Sigmoid colon (tissue), 7 donors: Measurements from ENCODE around the gene TMEM254. TPM values are rescaled to one million over a fixed set of nuclear protein-coding genes. Genes with fewer than 3 reads are reported as not detected.

Experiments used
- DNase-seq: peaks from one replicate; pipeline ENCODE4 v3.0.0-alpha.2; 2019
- H3K27ac ChIP-seq, 4 donors: fragments of 200-600 bp; sonication (generic); one replicate each; pipeline ENCODE4 v1.5.1; 2016 to 2019; ENCODE audit warnings: mild to moderate bottlenecking in 1 of 4
- H3K27me3 ChIP-seq, 3 donors: fragments of 200-600 bp; sonication (generic); one replicate each; pipeline ENCODE4 v1.5.1; 2019; ENCODE audit warnings: mild to moderate bottlenecking in 1 of 3
- H3K36me3 ChIP-seq, 4 donors: fragments of 200-600 bp; sonication (generic); one replicate each; pipeline ENCODE4 v1.5.1; 2016 to 2019
- H3K4me1 ChIP-seq, 4 donors: fragments of 200-600 bp; sonication (generic); one replicate each; pipeline ENCODE4 v1.5.1; 2017 to 2019
- H3K4me3 ChIP-seq, 4 donors: fragments of 200-600 bp; sonication (generic); one replicate each; pipeline ENCODE4 v1.5.1; 2017 to 2019; ENCODE audit warnings: mild to moderate bottlenecking in 2 of 4, moderate library complexity in 1 of 4
- H3K9me3 ChIP-seq, 4 donors: fragments of 200-600 bp in 3 of 4; sonication (generic) in 3 of 4; one replicate each; pipeline versions ENCODE4 v1.5.1 to v1.6.1; 2013 to 2019
- EP300 ChIP-seq, 4 donors: sonication (generic); formaldehyde crosslinking; IDR thresholded peaks; one replicate each; pipeline ENCODE4 v1.6.1; 2017; ENCODE audit warnings: antibody characterized with exemption in 4 of 4
- POLR2A ChIP-seq, 2 donors: fragments of 450-650 bp; IDR thresholded peaks; one replicate each; pipeline ENCODE4 v1.6.1; 2016; ENCODE audit warnings: antibody characterized with exemption in 2 of 2, mild to moderate bottlenecking in 2 of 2, moderate library complexity in 2 of 2
- POLR2AphosphoS5 ChIP-seq, 4 donors: sonication (generic); formaldehyde crosslinking; IDR thresholded peaks; one replicate each; pipeline ENCODE4 v1.6.1; 2017; ENCODE audit warnings: antibody characterized with exemption in 4 of 4
- WGBS, 2 donors: extraction: QIAGEN DNeasy Blood & Tissue Kit; methylation state at CpG; one replicate each; pipeline ENCODE4 v1.1.7; 2013; 5-methylcytosine and 5-hydroxymethylcytosine counted together
- intact Hi-C: fragments of 100-400 bp; cut with DNase I; formaldehyde crosslinking; loops from one replicate; pipeline ENCODE4 v1.15.1; 2023
- polyA plus RNA-seq, 3 donors: library from polyadenylated mRNA; stranded (reverse); fragments of 200-250 nt; gene quantifications; one replicate each; pipeline ENCODE4 v1.2.3, GENCODE V29; 2013
- total RNA-seq, 4 donors: library from RNA; depleted of rRNA; stranded (reverse); fragments of >200 nt; gene quantifications; one replicate each; pipeline ENCODE4 v1.1.0, GENCODE V29; 2016
- TF ChIP-seq, protein P1 (sequence below), 4 experiments: fragments of 450-650 bp in 3 of 4; fragments of 200-600 bp in 1 of 4; IDR thresholded peaks; one replicate each; pipeline ENCODE4 v1.5.1; 2016 to 2019; ENCODE audit warnings: antibody characterized with exemption in 4 of 4, mild to moderate bottlenecking in 3 of 4, moderate library complexity in 2 of 4
- donor health status: healthy with polysubstance abuse.
- donor health status: Bipolar disorder and iron deficiency.
- donor health status: healthy.

The TMEM254 gene
- total and polyA plus RNA-seq, 7 donors, result 11.4 to 18.0 (median 13.6) TPM

GRCh38 chr10:80104066-80104926, 25.8 kb downstream of the TMEM254 start:
- DNase-seq, result no peak
- Histone ChIP-seq H3K4me3 (no peak overlapping the region), H3K36me3 (no peaks in the 10 kb centered on the region), H3K9me3 (peaks cover 0 to 15% (median 8%) of the 10 kb centered on the region in 4 donors), H3K27ac (peak overlapping the region in 3 of 4 donors; percentile 38 to 56 (median 42)), H3K4me1 (no peaks in the 10 kb centered on the region), H3K27me3 (no peaks in the 10 kb centered on the region)
- intact Hi-C loops, result no loop called here
- 35 to 48% methylated on average over 10 of the region's 10 CpGs for WGBS, 2 donors
- TF ChIP-seq EP300 (IDR thresholded peaks at IDR 0.05) (no peak), POLR2AphosphoS5 (IDR thresholded peaks at IDR 0.05) (peak in 1 of 4 donors; percentile 25), POLR2A (IDR thresholded peaks at IDR 0.05) (no peak)
- TF ChIP-seq, protein P1, sequence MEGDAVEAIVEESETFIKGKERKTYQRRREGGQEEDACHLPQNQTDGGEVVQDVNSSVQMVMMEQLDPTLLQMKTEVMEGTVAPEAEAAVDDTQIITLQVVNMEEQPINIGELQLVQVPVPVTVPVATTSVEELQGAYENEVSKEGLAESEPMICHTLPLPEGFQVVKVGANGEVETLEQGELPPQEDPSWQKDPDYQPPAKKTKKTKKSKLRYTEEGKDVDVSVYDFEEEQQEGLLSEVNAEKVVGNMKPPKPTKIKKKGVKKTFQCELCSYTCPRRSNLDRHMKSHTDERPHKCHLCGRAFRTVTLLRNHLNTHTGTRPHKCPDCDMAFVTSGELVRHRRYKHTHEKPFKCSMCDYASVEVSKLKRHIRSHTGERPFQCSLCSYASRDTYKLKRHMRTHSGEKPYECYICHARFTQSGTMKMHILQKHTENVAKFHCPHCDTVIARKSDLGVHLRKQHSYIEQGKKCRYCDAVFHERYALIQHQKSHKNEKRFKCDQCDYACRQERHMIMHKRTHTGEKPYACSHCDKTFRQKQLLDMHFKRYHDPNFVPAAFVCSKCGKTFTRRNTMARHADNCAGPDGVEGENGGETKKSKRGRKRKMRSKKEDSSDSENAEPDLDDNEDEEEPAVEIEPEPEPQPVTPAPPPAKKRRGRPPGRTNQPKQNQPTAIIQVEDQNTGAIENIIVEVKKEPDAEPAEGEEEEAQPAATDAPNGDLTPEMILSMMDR (IDR thresholded peaks at IDR 0.05), result no peak

- peaks cover 0 to 19% (median 10%) of the 10 kb centered on the region in 4 donors for H3K9me3 ChIP-seq
- TF ChIP-seq EP300 (IDR thresholded peaks at IDR 0.05), result no peak
- TF ChIP-seq, protein P1 (IDR thresholded peaks at IDR 0.05), result no peak
- TF ChIP-seq POLR2AphosphoS5 (IDR thresholded peaks at IDR 0.05), result no peak
- TF ChIP-seq POLR2A (IDR thresholded peaks at IDR 0.05), result no peak
- intact Hi-C loops, result no loop called here
- no peak overlapping the region for H3K27ac ChIP-seq
- no peak overlapping the region for H3K4me3 ChIP-seq
- no peaks in the 10 kb centered on the region for H3K36me3 ChIP-seq
- no peak for DNase-seq
- no peaks in the 10 kb centered on the region for H3K4me1 ChIP-seq
- H3K27me3 ChIP-seq, result no peaks in the 10 kb centered on the region
- 81 to 90% methylated on average over 8 of the region's 8 CpGs for WGBS, 2 donors
Observed at GRCh38 chr10:80108576-80109239, 30.2 kb downstream of the TMEM254 start.

GRCh38 chr10:80110986-80111385, 32.5 kb downstream of the TMEM254 start:
- DNase-seq, result no peak
- 93 to 100% methylated on average over 1 of the region's 1 CpG for WGBS, 2 donors
- Histone ChIP-seq H3K27ac (no peak overlapping the region), H3K36me3 (no peaks in the 10 kb centered on the region), H3K27me3 (no peaks in the 10 kb centered on the region), H3K4me3 (no peak overlapping the region), H3K4me1 (no peaks in the 10 kb centered on the region), H3K9me3 (peaks cover 0 to 19% (median 10%) of the 10 kb centered on the region in 4 donors)
- no peak for TF ChIP-seq POLR2AphosphoS5 (IDR thresholded peaks at IDR 0.05)
- TF ChIP-seq EP300 (IDR thresholded peaks at IDR 0.05), result no peak
- no peak for TF ChIP-seq POLR2A (IDR thresholded peaks at IDR 0.05)
- TF ChIP-seq, protein P1 (IDR thresholded peaks at IDR 0.05), result no peak
- intact Hi-C loops, result no loop called here

GRCh38 chr10:80118669-80119068, 40.2 kb downstream of the TMEM254 start:
- no peaks in the 10 kb centered on the region for H3K4me1 ChIP-seq
- H3K4me3 ChIP-seq, result no peak overlapping the region
- WGBS, 2 donors, result 82 to 95% methylated on average over 4 of the region's 4 CpGs
- no peak for DNase-seq
- H3K9me3 ChIP-seq, result no peaks in the 10 kb centered on the region
- H3K36me3 ChIP-seq, result no peaks in the 10 kb centered on the region
- no peaks in the 10 kb centered on the region for H3K27me3 ChIP-seq
- no peak for TF ChIP-seq EP300 (IDR thresholded peaks at IDR 0.05)
- TF ChIP-seq POLR2AphosphoS5 (IDR thresholded peaks at IDR 0.05), result no peak
- TF ChIP-seq POLR2A (IDR thresholded peaks at IDR 0.05), result no peak
- TF ChIP-seq, protein P1 (IDR thresholded peaks at IDR 0.05), result no peak
- H3K27ac ChIP-seq, result no peak overlapping the region
- intact Hi-C loops, result no loop called here
